Endothelial cell (in vitro differentiated cells): ENCODE results near the gene APEH. TPM values are rescaled to one million over a fixed set of nuclear protein-coding genes. Genes with fewer than 3 reads are reported as not detected.

Experiments
- DNase-seq: peaks from one replicate; pipeline ENCODE4 v3.0.0; 2021; ENCODE audit warnings: low spot score
- H3K27ac Mint-ChIP-seq: one replicate; pipeline ENCODE4 v1.8.0; 2021; ENCODE audit warnings: mixed read lengths, inconsistent platforms; ENCODE audit not compliant: unreplicated experiment
- H3K27me3 Mint-ChIP-seq: one replicate; pipeline ENCODE4 v1.8.0; 2021; ENCODE audit warnings: mild to moderate bottlenecking, moderate library complexity, mixed read lengths, inconsistent platforms; ENCODE audit not compliant: unreplicated experiment
- H3K36me3 Mint-ChIP-seq: one replicate; pipeline ENCODE4 v1.8.0; 2021; ENCODE audit warnings: mild to moderate bottlenecking, low read depth, mixed read lengths, inconsistent platforms; ENCODE audit not compliant: unreplicated experiment
- H3K4me1 Mint-ChIP-seq: one replicate; pipeline ENCODE4 v1.8.0; 2021; ENCODE audit warnings: mild to moderate bottlenecking, mixed read lengths, inconsistent platforms; ENCODE audit not compliant: unreplicated experiment
- H3K4me3 Mint-ChIP-seq: one replicate; pipeline ENCODE4 v1.8.0; 2021; ENCODE audit warnings: mild to moderate bottlenecking, mixed read lengths, inconsistent platforms; ENCODE audit not compliant: unreplicated experiment
- H3K9me3 Mint-ChIP-seq: one replicate; pipeline ENCODE4 v1.8.0; 2021; ENCODE audit warnings: mixed read lengths, inconsistent platforms; ENCODE audit not compliant: unreplicated experiment
- CTCF ChIP-seq: fragments of 200-600 bp; sonication (generic); IDR thresholded peaks from one replicate; pipeline ENCODE4 v1.5.0; 2021; ENCODE audit warnings: antibody characterized with exemption; ENCODE audit not compliant: unreplicated experiment
- total RNA-seq: library from RNA; stranded (reverse); fragmentation: NEBNext Ultra II Directional; extraction: Animal tissue kit (Norgen Biotek cat#: 25700); gene quantifications from one replicate; pipeline ENCODE4 v1.2.1, GENCODE V29; 2021; ENCODE audit not compliant: unreplicated experiment

Gene APEH
- total RNA-seq, 1 donor from 2014 or later = 71.1 TPM

DNA sequence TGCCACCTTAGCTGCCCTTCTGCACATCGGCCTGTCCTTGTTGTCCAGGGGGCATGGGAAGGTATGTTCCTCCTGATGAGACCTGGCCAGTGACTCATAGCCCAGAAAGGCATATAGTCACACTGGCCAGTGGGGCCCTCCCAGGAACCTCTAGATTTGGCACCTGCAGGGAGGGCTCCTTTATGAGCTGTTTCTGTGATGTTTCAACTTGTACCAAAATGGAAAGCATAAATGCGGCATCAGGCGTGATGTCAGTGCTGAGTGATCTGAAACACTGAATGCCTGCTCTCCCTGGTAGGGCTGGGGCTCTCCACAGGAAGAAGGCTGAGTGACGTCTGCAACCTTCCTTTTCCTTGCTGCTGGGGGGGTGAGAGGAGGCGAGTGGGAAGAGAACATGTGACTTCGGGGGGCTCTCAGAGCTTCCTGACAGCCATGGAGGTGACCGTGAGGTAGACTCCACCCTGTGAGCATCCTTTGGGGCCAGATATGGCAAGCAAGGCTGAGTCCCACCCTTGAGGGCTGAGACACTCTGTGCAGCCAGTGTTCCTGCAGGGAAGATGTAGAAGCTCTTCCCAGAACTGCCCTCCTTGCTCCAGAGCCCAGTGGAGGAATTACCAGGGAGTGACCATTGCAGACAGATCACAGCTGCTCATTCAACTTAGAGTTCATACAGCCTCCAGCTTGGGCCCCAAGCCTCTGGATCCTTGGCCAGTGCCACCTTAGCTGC lies 37.1 kb upstream of the APEH start:
- H3K36me3 Mint-ChIP-seq = peaks cover 6% of the 10 kb centered on the region
- H3K27ac Mint-ChIP-seq = no peak overlapping the region
- DNase-seq = no peak
- no peak for TF ChIP-seq CTCF
- no peaks in the 10 kb centered on the region for H3K27me3 Mint-ChIP-seq
- H3K9me3 Mint-ChIP-seq = no peaks in the 10 kb centered on the region
- no peak overlapping the region for H3K4me3 Mint-ChIP-seq
- H3K4me1 Mint-ChIP-seq = peaks cover 4% of the 10 kb centered on the region

- H3K27me3 Mint-ChIP-seq = no peaks in the 10 kb centered on the region
- no peak overlapping the region for H3K4me3 Mint-ChIP-seq
- no peak for TF ChIP-seq CTCF
- no peaks in the 10 kb centered on the region for H3K9me3 Mint-ChIP-seq
- H3K36me3 Mint-ChIP-seq = peaks cover 5% of the 10 kb centered on the region
- H3K27ac Mint-ChIP-seq = no peak overlapping the region
- no peak for DNase-seq
- H3K4me1 Mint-ChIP-seq = peaks cover 4% of the 10 kb centered on the region
Measured at GRCh38 chr3:49638445-49638844, 35.7 kb upstream of the APEH start.

GRCh38 chr3:49639551-49639950 lies 34.6 kb upstream of the APEH start:
- Mint-ChIP-seq H3K9me3 (no peaks in the 10 kb centered on the region), H3K4me1 (peaks cover 4% of the 10 kb centered on the region), H3K4me3 (no peak overlapping the region), H3K27ac (no peak overlapping the region), H3K36me3 (peaks cover 5% of the 10 kb centered on the region), H3K27me3 (no peaks in the 10 kb centered on the region)
- no peak for DNase-seq
- TF ChIP-seq CTCF = no peak

DNA sequence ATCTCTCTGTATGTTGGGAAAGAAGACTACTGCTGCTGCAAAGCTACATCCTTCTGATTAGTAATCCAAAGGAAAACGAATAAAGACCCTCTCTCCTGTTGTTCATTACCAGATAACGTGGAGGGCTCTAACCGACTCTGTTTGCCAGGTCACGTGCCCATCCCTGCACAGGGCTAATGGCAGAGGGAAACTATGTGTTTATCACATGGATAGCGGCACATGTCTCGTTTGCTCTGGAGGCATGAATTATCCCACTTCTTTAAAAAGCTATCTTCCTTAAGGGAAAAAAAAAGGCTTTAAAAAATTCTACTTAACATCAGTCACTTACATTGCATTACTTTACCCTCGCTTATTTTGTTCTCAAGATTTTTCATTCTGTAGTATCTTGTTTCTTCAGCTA lies 32.9 kb upstream of the APEH start:
- H3K4me3 Mint-ChIP-seq = no peak overlapping the region
- DNase-seq = no peak
- H3K27ac Mint-ChIP-seq = no peak overlapping the region
- H3K4me1 Mint-ChIP-seq = peaks cover 4% of the 10 kb centered on the region
- no peaks in the 10 kb centered on the region for H3K9me3 Mint-ChIP-seq
- H3K27me3 Mint-ChIP-seq = peaks cover 5% of the 10 kb centered on the region
- TF ChIP-seq CTCF = no peak
- H3K36me3 Mint-ChIP-seq = peaks cover under 1% of the 10 kb centered on the region

DNA sequence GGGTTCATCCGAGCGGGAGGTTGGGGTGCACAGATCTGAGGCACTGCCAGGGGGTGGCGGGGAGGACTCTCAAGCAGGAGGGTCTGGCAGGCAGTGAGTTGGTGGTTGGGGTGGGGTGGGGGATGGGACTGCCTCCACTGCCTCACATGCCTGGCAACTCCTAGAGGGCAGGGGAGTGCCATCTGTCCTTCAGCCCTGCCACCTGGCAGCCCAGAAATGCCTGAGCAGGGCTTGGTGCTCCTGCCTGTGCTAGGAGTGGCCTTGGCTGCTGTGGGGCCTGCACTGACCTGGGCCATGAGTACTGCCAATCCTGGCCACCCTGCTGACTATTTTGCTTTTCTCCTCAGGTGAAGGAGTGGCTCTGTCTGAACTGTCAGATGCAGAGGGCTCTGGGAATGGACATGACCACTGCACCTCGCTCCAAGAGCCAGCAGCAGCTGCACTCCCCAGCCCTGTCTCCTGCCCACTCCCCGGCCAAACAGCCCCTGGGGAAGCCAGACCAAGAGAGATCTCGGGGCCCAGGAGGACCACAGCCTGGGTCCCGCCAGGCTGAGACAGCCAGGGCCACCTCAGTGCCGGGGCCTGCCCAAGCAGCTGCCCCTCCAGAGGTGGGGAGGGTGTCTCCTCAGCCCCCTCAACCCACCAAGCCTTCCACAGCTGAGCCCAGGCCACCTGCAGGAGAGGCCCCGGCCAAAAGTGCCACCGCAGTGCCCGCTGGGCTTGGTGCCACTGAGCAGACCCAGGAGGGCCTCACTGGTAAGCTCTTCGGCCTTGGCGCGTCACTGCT lies 32.0 kb upstream of the APEH start:
- no peak overlapping the region for H3K4me3 Mint-ChIP-seq
- H3K36me3 Mint-ChIP-seq = no peaks in the 10 kb centered on the region
- DNase-seq = no peak
- no peaks in the 10 kb centered on the region for H3K9me3 Mint-ChIP-seq
- H3K4me1 Mint-ChIP-seq = peaks cover under 1% of the 10 kb centered on the region
- H3K27ac Mint-ChIP-seq = no peak overlapping the region
- H3K27me3 Mint-ChIP-seq = peaks cover 5% of the 10 kb centered on the region
- no peak for TF ChIP-seq CTCF
